NCI-H128 (cell line): ENCODE results near the gene IQGAP2.
"Not testable (repeated sequence)": the region's sequence is repeated elsewhere in the genome, so short reads cannot be mapped to it uniquely, and the experiment has no call there.

Experiments used
- DNase-seq: peaks from one replicate; lab custom pipeline; 2025; ENCODE audit not compliant: unreplicated experiment; lab: John Stamatoyannopoulos, UW

IQGAP2 gene

GRCh38 chr5:76642390-76643040 lies 239.4 kb downstream of the IQGAP2 start:
- DNase-seq, result no peak

DNA sequence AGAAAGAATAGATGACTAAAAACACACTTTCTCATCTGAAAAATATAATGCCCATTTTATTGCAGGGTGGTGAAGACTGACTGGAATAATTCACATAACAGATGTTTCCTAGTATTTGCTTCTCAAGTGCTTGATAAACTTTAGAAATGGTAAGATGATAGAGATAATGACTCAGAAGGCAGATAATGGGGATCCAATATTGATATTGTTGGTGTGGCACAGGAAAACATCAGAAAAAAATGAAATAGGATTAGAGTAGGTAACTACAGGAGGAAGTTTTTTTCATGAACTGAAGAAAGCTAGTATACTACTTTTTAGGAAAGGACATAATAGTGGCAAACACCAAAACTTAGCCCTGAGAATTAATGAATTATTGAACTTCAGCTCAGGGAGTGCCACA lies 240.3 kb downstream of the IQGAP2 start:
- DNase-seq, result no peak

GRCh38 chr5:76649140-76649539 lies 246.1 kb downstream of the IQGAP2 start:
- DNase-seq, result no peak

DNA sequence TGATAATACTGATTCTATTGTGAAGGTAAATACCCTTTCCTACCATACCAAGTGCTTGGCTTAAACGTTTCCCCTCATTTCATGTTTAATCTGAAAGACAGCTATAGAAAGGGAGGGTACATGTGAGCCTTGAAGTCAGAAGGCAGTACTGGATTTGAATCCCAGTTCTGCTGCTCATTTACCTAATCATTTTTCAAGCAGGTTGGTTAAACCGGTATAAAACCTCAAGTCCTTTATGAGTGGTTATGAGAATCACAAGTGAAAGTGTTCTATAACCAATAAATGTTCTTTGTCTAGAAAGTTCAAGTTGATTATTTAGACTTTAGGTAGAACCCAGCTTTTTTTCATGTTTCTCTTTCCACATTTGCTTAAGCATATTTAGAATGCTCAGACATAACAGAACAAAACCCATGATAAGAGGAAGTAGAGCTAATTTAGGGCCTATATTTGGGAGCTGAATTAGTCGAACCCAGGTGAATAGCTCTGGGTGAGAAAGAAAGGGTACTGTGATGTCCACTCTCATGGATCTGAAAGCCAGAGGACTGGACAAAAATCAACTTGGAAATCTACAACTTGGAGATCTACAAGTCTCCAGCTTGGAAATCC lies 249.8 kb downstream of the IQGAP2 start:
- DNase-seq, result no peak

DNA sequence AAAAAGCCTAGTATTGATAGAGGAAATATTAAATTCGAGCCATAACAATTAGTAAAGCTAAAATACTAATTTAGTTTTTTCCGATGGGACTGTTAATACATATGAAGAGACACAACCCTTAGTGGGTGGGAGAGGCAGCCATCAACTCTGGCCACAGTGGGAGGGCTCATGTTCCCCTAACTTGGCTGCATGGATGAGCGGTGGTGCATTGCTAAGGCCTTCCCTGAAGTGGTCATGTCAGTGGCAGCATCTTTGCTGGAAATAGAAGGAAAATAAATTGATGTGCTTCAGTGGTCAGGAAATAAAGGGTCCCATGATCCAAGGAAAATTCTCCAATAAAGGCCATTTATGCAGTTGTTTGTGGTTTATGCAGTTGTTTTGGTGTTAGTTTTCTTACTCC lies 254.0 kb downstream of the IQGAP2 start:
- DNase-seq, result no peak

GRCh38 chr5:76657683-76658311 lies 254.7 kb downstream of the IQGAP2 start:
- DNase-seq, result no peak

- DNase-seq, result no peak
Observed at GRCh38 chr5:76660360-76660759, 257.3 kb downstream of the IQGAP2 start.

DNA sequence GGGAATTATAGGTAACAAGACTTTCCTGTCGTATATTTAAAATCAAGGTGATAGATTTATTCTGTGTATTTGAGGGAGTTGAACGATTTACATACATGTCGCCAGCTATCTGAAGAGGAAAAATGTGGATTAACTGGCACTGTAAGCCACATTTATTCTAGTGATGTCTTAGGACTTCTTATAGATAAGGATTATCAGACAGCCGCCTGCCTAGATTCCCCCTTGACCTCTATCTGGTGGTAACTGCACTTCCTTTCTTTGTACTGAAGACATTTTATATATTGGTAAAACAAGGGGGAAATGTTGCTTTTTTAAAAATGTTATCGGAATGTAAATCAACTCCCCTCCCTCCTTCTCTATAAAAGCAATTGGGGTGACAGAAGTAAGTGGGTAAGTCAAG lies 259.4 kb downstream of the IQGAP2 start:
- DNase-seq, result no peak

- no peak for DNase-seq
Observed at GRCh38 chr5:76663573-76663972, 260.5 kb downstream of the IQGAP2 start.

DNA sequence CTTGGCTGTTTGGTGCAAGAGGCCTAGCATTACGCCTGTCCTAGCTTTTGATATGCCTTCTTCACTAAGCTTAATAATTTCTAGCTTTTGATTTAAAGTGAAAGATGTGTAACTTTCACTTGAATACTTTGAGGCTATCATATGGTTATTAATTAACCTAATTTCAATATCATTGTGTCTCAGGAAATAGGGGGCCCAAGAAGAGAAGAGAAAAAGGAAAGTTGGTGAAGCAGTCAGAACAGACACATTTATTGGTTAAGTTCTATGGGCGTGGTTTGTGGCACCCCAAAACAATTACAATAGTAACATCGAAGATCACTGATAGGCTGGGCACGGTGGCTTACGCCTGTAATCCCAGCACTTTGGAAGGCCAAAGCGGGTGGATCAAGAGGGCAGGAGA lies 261.0 kb downstream of the IQGAP2 start:
- DNase-seq, result no peak

- no peak for DNase-seq
Observed at GRCh38 chr5:76667495-76667894, 264.4 kb downstream of the IQGAP2 start.

GRCh38 chr5:76669245-76669644 lies 266.2 kb downstream of the IQGAP2 start:
- DNase-seq, result no peak

DNA sequence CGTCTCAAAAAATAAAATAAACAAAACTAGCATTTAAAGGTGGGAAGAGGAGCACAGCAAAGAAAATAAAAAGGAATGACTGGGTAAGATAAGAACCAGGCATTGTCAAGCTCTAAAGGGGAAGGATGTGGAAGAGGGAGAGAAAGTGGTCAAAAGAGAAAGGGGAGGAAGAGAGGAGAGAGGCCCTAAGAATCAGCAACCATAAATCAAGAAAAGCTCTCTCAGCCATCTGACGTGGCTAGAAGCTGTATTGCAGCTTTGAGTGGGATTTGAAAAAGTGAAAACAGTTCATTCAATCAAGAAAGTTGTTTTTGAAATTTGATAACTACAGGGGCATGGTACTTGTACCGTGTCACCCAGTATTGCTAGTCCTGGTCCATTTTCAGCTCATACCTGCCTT lies 267.4 kb downstream of the IQGAP2 start:
- DNase-seq, result no peak

GRCh38 chr5:76672242-76672641 lies 269.2 kb downstream of the IQGAP2 start:
- DNase-seq, result no peak

GRCh38 chr5:76673125-76673524 lies 270.0 kb downstream of the IQGAP2 start:
- no peak for DNase-seq

DNA sequence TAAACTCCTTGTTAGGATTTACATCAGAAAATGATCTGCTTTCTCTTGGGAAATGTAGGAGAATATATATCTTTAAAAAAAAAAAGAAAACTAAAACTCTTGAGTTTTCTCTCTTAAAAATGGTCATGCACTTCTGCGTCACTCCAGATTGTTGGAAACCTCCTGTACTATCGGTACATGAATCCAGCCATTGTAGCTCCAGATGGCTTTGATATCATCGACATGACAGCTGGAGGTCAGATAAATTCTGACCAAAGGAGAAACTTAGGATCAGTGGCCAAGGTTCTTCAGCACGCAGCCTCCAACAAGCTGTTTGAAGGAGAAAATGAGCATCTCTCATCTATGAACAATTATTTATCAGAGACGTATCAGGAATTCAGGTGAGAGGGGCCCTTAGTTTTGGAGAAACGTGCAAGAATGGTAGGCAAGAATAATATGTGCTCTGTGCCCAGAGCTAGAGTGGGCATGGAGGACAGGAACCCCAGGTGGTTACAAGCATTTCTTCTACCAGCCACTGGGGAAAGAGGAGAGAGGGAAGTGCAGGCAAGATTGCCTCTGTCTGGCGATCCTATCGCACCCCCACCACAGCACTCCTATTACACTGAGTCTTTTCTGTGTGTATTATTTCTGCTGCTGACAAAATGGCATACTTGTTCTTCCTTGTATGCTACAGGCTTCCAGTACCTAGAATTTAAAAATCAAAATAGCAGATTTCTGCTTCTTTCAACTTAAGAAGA lies 271.4 kb downstream of the IQGAP2 start:
- no peak for DNase-seq

- DNase-seq, result no peak
Observed at GRCh38 chr5:76675364-76675763, 272.3 kb downstream of the IQGAP2 start.

DNA sequence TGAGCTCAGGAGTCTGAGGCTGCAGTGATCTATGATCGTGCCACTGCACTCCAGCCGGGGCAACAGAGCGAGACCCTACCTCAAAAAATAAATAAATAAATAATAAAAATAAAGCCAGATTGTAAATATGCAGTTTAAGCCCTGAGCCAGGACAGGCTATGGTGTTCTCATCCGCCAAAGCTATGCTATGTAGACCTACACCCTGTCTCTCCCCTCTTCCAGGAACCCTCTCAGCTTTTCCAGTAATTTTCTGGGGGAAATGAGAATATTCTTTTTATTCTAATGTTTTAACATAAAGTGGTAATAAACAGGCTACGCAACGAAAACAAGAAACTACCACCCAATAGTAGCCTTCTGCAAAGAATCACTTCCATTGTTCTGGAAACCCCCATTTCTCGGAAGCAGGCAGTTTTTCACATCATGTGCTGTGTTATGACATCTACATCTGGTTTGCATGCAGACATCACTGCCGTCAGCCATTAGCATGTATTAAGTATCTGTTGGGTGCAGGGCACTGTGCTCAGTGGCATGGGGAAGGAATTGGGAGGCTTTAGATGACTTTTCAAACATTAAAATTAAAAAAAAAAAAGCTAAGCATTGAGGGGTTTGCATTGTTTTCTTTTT lies 274.9 kb downstream of the IQGAP2 start:
- DNase-seq, result no peak

GRCh38 chr5:76679231-76679630 lies 276.1 kb downstream of the IQGAP2 start:
- DNase-seq, result no peak

- not testable (repeated sequence) for DNase-seq
Observed at GRCh38 chr5:76680826-76681225, 277.7 kb downstream of the IQGAP2 start.

- no peak for DNase-seq
Observed at GRCh38 chr5:76681287-76681686, 278.2 kb downstream of the IQGAP2 start.
